Hepatocyte (in vitro differentiated cells): ENCODE measurements around the gene BPIFB6.

Experiments
- EZH2 ChIP-seq: fragments of 200-600 bp; sonication (generic); IDR thresholded peaks from 2 replicates; pipeline ENCODE4 v1.6.1; 2016; ENCODE audit warnings: antibody characterized with exemption, mild to moderate bottlenecking, borderline replicate concordance
- TF ChIP-seq, protein P1 (sequence below): fragments of 200-600 bp; sonication (generic); IDR thresholded peaks from 2 replicates; pipeline ENCODE4 v1.5.1; 2016; ENCODE audit warnings: antibody characterized with exemption, mild to moderate bottlenecking; ENCODE audit not compliant: poor library complexity

DNA sequence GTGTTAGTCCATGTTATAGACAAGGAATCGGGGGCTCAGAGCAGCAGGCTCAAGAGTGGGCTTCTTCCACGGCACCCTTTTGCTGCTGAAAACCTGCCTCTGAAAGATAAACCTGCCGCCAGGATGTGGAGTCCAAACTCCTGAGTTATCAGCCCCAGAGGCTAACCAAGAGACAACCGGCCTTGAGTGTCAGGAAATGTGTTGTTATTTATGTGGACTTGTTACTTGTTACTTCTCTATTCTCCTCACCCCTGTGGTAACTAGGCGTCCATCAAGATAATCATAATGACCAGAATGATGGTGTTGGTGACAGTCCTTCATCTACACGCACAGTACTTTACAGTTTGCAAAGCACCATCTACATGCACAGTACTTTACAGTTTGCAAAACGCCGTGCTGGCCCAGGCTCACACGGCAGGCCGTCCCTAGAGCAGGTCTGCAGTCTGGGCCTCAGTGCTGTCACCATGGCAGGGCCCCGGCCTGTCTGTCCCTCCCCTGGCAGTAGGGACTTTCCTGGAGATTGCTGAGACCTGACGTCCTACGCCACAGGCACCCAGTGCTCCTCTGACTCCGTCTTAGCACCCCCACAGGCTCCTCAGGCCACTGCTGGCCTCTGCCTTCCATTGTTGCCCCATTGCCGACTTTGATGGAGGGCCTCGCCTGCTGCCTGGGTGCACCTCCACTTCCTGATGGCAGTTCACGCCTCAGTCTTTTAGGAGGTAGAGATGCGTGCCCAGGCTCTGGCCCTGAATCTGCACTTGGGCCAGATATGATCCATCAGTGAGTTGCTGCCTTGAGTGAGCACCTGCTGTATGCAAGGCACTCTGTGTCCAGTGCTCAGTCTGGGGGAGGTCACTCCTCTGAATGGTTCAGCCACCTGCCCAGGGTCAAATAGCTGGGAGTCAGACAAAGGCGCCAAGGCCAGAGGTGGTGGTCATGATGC, 38.9 kb downstream of the BPIFB6 start:
- TF ChIP-seq, protein P1, sequence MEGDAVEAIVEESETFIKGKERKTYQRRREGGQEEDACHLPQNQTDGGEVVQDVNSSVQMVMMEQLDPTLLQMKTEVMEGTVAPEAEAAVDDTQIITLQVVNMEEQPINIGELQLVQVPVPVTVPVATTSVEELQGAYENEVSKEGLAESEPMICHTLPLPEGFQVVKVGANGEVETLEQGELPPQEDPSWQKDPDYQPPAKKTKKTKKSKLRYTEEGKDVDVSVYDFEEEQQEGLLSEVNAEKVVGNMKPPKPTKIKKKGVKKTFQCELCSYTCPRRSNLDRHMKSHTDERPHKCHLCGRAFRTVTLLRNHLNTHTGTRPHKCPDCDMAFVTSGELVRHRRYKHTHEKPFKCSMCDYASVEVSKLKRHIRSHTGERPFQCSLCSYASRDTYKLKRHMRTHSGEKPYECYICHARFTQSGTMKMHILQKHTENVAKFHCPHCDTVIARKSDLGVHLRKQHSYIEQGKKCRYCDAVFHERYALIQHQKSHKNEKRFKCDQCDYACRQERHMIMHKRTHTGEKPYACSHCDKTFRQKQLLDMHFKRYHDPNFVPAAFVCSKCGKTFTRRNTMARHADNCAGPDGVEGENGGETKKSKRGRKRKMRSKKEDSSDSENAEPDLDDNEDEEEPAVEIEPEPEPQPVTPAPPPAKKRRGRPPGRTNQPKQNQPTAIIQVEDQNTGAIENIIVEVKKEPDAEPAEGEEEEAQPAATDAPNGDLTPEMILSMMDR, result no peak
- TF ChIP-seq EZH2, result no peak
